Measurements from ENCODE around the gene TNFRSF19.

Gene TNFRSF19

DNA sequence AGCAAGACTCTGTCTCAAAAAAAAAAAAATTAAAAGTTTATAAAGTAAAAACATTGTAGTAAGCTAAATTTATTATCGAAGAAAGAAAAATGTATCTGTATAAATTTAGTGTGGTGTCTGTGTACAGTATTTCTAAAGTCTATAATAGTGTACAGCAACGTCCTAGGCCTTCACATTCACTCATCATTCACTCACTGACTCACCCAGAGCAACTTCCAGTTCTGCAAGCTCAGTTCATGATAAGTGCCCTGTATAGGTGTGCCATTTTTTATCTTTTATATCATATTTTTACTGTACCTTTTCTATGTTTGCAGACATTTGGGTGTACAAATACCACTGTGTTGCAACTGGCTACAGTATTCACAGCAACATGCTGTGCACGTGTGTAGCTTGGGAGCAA, 118.1 kb downstream of the TNFRSF19 start:
- Histone ChIP-seq H3K79me2 (ENCODE audit: control insufficient read depth, insufficient read depth, low read length, poor library complexity) (no peaks in the 10 kb centered on the region), H3K14ac (ENCODE audit: low read length) (no peak overlapping the region), H2AK5ac (ENCODE audit: low read length) (no peak overlapping the region), H4K12ac (ENCODE audit: low read depth, low read length) (no peak overlapping the region), H3K9ac (ENCODE audit: low read length) (no peak overlapping the region), H3K36me3 (ENCODE audit: control insufficient read depth in 1 of 2, insufficient read depth in 2 of 2, low read length in 2 of 2) (no peaks in the 10 kb centered on the region), H3K18ac (ENCODE audit: low read length) (no peak overlapping the region), H2BK120ac (ENCODE audit: insufficient read depth, low read length, poor library complexity) (no peak overlapping the region), H4K8ac (ENCODE audit: low read depth, low read length) (no peak overlapping the region), H3K4me1 (ENCODE audit: control insufficient read depth in 1 of 2, insufficient read depth in 2 of 2, low read length in 2 of 2) (no peaks in the 10 kb centered on the region), H3K9me3 (ENCODE audit: insufficient read depth, low read depth, low read length) (no peaks in the 10 kb centered on the region), H3K4me3 (ENCODE audit: low read depth, low read length) (no peak overlapping the region), H3K27me3 (ENCODE audit: insufficient read depth, low read length) (no peaks in the 10 kb centered on the region), H3K4me2 (ENCODE audit: low read length) (no peak overlapping the region), H3K27ac (ENCODE audit: low read depth, low read length) (no peak overlapping the region), H4K91ac (ENCODE audit: low read depth, low read length) (no peak overlapping the region), H2BK5ac (ENCODE audit: low read depth, low read length, poor library complexity) (no peak overlapping the region), H2BK12ac (ENCODE audit: low read length) (no peak overlapping the region), H3K23ac (ENCODE audit: low read length) (no peak overlapping the region), H2AFZ (ENCODE audit: insufficient read depth, low read length, poor library complexity) (no peak overlapping the region), H3K4ac (ENCODE audit: low read depth, low read length) (no peak overlapping the region), H3K79me1 (ENCODE audit: low read length) (no peaks in the 10 kb centered on the region)
- no CpG with 5 or more reads among the region's 3 CpGs for WGBS (ENCODE audit: extremely low coverage, insufficient coverage, insufficient read length)
- DNase-seq = no peak

DNA sequence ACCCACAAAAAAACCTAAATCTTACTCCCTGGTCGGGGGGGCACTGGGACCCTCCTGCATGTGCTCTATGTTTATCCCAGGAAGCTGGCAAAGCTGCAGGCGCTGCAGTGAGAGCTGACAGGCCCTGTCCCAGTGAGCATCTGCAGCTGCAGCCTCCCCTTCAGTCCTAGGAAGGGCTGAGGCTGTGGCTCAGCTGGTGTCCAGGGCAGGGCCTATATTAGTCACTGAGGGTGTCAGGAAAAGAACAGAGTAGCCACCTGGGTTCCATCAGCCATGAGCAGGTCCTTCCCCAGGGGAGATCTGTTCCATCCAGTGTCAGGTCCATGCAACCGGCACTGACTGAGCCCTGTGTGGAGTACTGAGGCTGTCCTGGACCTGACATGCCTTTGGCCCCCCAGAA, 120.5 kb downstream of the TNFRSF19 start:
- Histone ChIP-seq H3K23ac (ENCODE audit: low read length) (no peak overlapping the region), H2AK5ac (ENCODE audit: low read length) (no peak overlapping the region), H3K4me1 (ENCODE audit: control insufficient read depth in 1 of 2, insufficient read depth in 2 of 2, low read length in 2 of 2) (peaks cover under 1 to 2% of the 10 kb centered on the region in 2 experiments), H4K8ac (ENCODE audit: low read depth, low read length) (no peak overlapping the region), H3K4me2 (ENCODE audit: low read length) (no peak overlapping the region), H3K27me3 (ENCODE audit: insufficient read depth, low read length) (no peaks in the 10 kb centered on the region), H3K4me3 (ENCODE audit: low read depth, low read length) (no peak overlapping the region), H2AFZ (ENCODE audit: insufficient read depth, low read length, poor library complexity) (no peak overlapping the region), H3K27ac (ENCODE audit: low read depth, low read length) (no peak overlapping the region), H3K14ac (ENCODE audit: low read length) (no peak overlapping the region), H3K79me2 (ENCODE audit: control insufficient read depth, insufficient read depth, low read length, poor library complexity) (no peaks in the 10 kb centered on the region), H3K9me3 (ENCODE audit: insufficient read depth, low read depth, low read length) (no peaks in the 10 kb centered on the region), H2BK12ac (ENCODE audit: low read length) (no peak overlapping the region), H4K12ac (ENCODE audit: low read depth, low read length) (no peak overlapping the region), H2BK5ac (ENCODE audit: low read depth, low read length, poor library complexity) (no peak overlapping the region), H3K18ac (ENCODE audit: low read length) (no peak overlapping the region), H4K91ac (ENCODE audit: low read depth, low read length) (no peak overlapping the region), H2BK120ac (ENCODE audit: insufficient read depth, low read length, poor library complexity) (no peak overlapping the region), H3K79me1 (ENCODE audit: low read length) (no peaks in the 10 kb centered on the region), H3K9ac (ENCODE audit: low read length) (no peak overlapping the region), H3K36me3 (ENCODE audit: control insufficient read depth in 1 of 2, insufficient read depth in 2 of 2, low read length in 2 of 2) (no peaks in the 10 kb centered on the region), H3K4ac (ENCODE audit: low read depth, low read length) (no peak overlapping the region)
- no peak for DNase-seq
- WGBS (ENCODE audit: extremely low coverage, insufficient coverage, insufficient read length) = no CpG with 5 or more reads among the region's 3 CpGs

DNA sequence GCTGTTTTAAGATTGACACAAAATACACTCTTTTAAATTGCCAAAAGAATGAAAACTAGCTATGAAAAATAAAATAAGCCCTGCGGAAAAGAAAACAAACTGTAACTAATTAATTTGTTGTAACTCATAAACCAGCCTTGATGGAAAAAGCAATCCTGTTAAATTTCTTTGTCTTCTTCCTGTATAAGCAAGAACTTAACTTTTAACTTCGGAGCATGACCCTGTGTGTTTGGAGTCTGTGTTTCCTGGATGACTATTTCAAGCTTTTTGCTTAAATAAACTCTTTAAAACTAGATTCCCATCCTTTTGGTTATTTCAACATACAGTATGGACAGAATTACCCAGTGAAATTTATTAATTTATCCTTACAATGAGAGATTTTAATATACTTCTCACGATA, 122.6 kb downstream of the TNFRSF19 start:
- no peak overlapping the region for H3K14ac ChIP-seq (ENCODE audit: low read length)
- H2BK5ac ChIP-seq (ENCODE audit: low read depth, low read length, poor library complexity) = no peak overlapping the region
- no peak overlapping the region for H3K23ac ChIP-seq (ENCODE audit: low read length)
- H3K79me2 ChIP-seq (ENCODE audit: control insufficient read depth, insufficient read depth, low read length, poor library complexity) = no peaks in the 10 kb centered on the region
- no peaks in the 10 kb centered on the region for H3K79me1 ChIP-seq (ENCODE audit: low read length)
- H2BK120ac ChIP-seq (ENCODE audit: insufficient read depth, low read length, poor library complexity) = no peak overlapping the region
- no peaks in the 10 kb centered on the region for H3K9me3 ChIP-seq (ENCODE audit: insufficient read depth, low read depth, low read length)
- no CpG with 5 or more reads among the region's 3 CpGs for WGBS (ENCODE audit: extremely low coverage, insufficient coverage, insufficient read length)
- H3K4me3 ChIP-seq (ENCODE audit: low read depth, low read length) = no peak overlapping the region
- no peaks in the 10 kb centered on the region for H3K36me3 ChIP-seq (ENCODE audit: control insufficient read depth in 1 of 2, insufficient read depth in 2 of 2, low read length in 2 of 2)
- peaks cover 2% of the 10 kb centered on the region in 2 experiments for H3K4me1 ChIP-seq (ENCODE audit: control insufficient read depth in 1 of 2, insufficient read depth in 2 of 2, low read length in 2 of 2)
- H3K4ac ChIP-seq (ENCODE audit: low read depth, low read length) = no peak overlapping the region
- H4K8ac ChIP-seq (ENCODE audit: low read depth, low read length) = no peak overlapping the region
- no peak overlapping the region for H3K4me2 ChIP-seq (ENCODE audit: low read length)
- no peak for DNase-seq
- no peak overlapping the region for H2AFZ ChIP-seq (ENCODE audit: insufficient read depth, low read length, poor library complexity)
- no peaks in the 10 kb centered on the region for H3K27me3 ChIP-seq (ENCODE audit: insufficient read depth, low read length)
- H3K9ac ChIP-seq (ENCODE audit: low read length) = no peak overlapping the region
- H3K27ac ChIP-seq (ENCODE audit: low read depth, low read length) = no peak overlapping the region
- no peak overlapping the region for H3K18ac ChIP-seq (ENCODE audit: low read length)
- H4K12ac ChIP-seq (ENCODE audit: low read depth, low read length) = no peak overlapping the region
- no peak overlapping the region for H4K91ac ChIP-seq (ENCODE audit: low read depth, low read length)
- H2BK12ac ChIP-seq (ENCODE audit: low read length) = no peak overlapping the region
- no peak overlapping the region for H2AK5ac ChIP-seq (ENCODE audit: low read length)

DNA sequence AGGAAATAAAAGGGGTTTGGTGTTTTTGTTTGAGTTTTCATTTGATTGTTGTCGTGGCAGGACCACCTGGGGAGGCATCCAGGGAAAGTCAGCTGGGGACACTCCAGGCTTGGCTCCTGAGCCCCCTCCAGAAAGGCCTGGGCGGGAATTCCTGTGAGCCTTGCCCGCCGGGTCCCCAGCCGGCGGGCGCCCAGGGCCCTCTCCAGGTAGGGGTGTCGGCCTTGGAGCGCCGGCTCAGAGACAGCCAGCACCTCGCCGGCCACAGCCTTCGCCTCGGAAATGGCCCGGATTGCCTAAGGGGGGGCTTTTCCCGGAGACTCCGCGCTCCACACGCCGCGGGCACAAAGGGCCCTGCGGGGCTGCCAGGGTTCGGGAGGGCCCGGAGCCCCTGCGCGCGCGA, 125.0 kb downstream of the TNFRSF19 start:
- H2BK120ac ChIP-seq (ENCODE audit: insufficient read depth, low read length, poor library complexity) = no peak overlapping the region
- H3K79me1 ChIP-seq (ENCODE audit: low read length) = no peaks in the 10 kb centered on the region
- no peak overlapping the region for H4K8ac ChIP-seq (ENCODE audit: low read depth, low read length)
- no peak overlapping the region for H2AFZ ChIP-seq (ENCODE audit: insufficient read depth, low read length, poor library complexity)
- no peak overlapping the region for H4K12ac ChIP-seq (ENCODE audit: low read depth, low read length)
- H2BK5ac ChIP-seq (ENCODE audit: low read depth, low read length, poor library complexity) = no peak overlapping the region
- no peak overlapping the region for H3K14ac ChIP-seq (ENCODE audit: low read length)
- WGBS (ENCODE audit: extremely low coverage, insufficient coverage, insufficient read length) = no CpG with 5 or more reads among the region's 28 CpGs
- no peak overlapping the region for H3K18ac ChIP-seq (ENCODE audit: low read length)
- no peaks in the 10 kb centered on the region for H3K27me3 ChIP-seq (ENCODE audit: insufficient read depth, low read length)
- no peak for DNase-seq
- H3K23ac ChIP-seq (ENCODE audit: low read length) = no peak overlapping the region
- no peak overlapping the region for H3K27ac ChIP-seq (ENCODE audit: low read depth, low read length)
- H3K4me1 ChIP-seq (ENCODE audit: control insufficient read depth in 1 of 2, insufficient read depth in 2 of 2, low read length in 2 of 2) = peaks cover 2% of the 10 kb centered on the region in 2 experiments
- no peak overlapping the region for H3K4me2 ChIP-seq (ENCODE audit: low read length)
- no peak overlapping the region for H3K4me3 ChIP-seq (ENCODE audit: low read depth, low read length)
- H3K36me3 ChIP-seq (ENCODE audit: control insufficient read depth in 1 of 2, insufficient read depth in 2 of 2, low read length in 2 of 2) = no peaks in the 10 kb centered on the region
- no peak overlapping the region for H3K9ac ChIP-seq (ENCODE audit: low read length)
- no peak overlapping the region for H2BK12ac ChIP-seq (ENCODE audit: low read length)
- no peak overlapping the region for H3K4ac ChIP-seq (ENCODE audit: low read depth, low read length)
- H3K79me2 ChIP-seq (ENCODE audit: control insufficient read depth, insufficient read depth, low read length, poor library complexity) = no peaks in the 10 kb centered on the region
- H2AK5ac ChIP-seq (ENCODE audit: low read length) = no peak overlapping the region
- H4K91ac ChIP-seq (ENCODE audit: low read depth, low read length) = no peak overlapping the region
- H3K9me3 ChIP-seq (ENCODE audit: insufficient read depth, low read depth, low read length) = no peaks in the 10 kb centered on the region
